Stimulated activated CD8-positive, alpha-beta memory T cell treated with anti-CD3 and anti-CD28 coated beads, Interleukin-12 subunit alpha, Interleukin-12 subunit beta, amount 100 ng/mL, for 1 hour (primary cell): Measurements from ENCODE around the gene CLDN5.

Source experiments
- DNase-seq: peaks from one replicate; pipeline ENCODE4 v3.0.0-alpha.2; 2020; ENCODE audit warnings: low read depth

CLDN5 gene

GRCh38 chr22:19503367-19503766, 20.8 kb downstream of the CLDN5 start:
- DNase-seq: no peak

DNA sequence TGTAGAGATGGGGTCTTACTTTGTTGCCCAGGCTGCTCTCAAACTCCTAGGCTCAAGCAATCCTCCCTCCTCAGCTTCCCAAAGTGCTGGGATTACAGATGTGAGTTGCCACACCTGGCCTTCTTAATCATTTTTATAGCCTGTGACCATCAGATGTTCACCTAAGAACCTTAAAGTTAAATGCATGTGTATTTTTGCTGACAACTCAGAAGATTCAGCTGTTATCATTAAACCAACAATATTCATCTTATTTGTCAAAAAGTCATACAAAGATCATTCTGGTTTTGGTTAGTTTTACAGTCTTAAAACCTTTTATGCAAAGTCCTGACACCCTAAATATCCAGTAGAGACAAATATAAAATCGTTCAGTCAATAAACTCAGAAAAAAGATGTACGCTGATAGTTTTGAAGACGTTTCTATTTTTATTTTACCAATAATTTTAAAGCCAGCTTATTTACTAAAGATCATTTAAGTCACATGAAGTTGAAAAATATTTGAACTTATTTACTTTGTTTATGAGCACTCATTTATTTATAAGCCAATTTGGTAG, 22.2 kb downstream of the CLDN5 start:
- DNase-seq: no peak

GRCh38 chr22:19499880-19500242, 24.3 kb downstream of the CLDN5 start:
- DNase-seq: no peak

DNA sequence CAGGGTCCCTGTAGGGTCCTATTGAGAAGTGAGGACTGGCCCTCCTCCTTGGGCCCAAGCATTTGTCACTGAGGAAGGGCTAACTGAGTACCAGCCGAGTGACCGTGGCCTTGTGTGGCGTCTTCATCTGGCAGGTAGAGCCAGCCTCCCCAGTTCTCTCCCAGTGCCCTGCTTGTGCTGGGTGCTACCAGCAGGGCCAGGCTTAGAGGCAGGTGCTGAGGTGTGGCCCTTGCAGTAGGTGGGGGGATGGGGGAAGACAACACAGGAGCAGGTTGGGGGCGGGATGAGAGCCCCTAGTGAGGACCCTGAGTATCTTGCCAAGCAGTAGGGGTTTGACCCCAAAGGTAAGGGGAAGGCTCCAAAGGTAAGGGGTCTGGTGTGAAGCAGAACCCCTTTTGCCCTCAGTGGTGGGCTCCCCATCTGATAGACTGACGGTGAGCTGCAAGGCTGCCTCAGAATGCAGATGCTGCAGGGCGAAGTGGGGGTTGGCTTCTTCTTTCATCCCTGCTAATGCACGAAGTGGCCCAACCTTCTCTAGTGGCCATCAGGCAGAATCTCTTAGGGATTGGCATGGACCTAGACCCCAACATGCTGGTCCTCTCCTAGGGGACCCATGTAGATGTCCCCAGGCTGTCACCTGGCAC, 24.9 kb downstream of the CLDN5 start:
- DNase-seq: no peak

- DNase-seq: no peak
These were observed 25.4 kb downstream of the CLDN5 start for GRCh38 chr22:19498866-19499190.

GRCh38 chr22:19498154-19498865, 25.9 kb downstream of the CLDN5 start:
- no peak for DNase-seq

GRCh38 chr22:19497245-19497644, 27.0 kb downstream of the CLDN5 start:
- DNase-seq: no peak

DNA sequence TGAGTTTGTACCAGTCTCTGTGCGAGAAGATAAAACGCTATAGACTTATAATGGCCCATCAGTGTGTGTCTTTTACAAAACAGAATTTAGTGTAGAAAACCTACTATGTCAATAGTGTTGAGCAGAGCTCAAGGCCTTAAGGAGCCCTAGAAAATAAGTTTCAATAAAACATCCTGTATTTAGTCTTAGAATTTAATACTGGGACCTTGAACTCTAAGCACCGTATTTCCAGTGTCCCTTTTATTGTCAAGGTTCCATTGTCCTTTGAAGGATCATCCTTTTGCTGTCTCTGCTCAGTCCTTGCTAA, 27.9 kb downstream of the CLDN5 start:
- no peak for DNase-seq

DNA sequence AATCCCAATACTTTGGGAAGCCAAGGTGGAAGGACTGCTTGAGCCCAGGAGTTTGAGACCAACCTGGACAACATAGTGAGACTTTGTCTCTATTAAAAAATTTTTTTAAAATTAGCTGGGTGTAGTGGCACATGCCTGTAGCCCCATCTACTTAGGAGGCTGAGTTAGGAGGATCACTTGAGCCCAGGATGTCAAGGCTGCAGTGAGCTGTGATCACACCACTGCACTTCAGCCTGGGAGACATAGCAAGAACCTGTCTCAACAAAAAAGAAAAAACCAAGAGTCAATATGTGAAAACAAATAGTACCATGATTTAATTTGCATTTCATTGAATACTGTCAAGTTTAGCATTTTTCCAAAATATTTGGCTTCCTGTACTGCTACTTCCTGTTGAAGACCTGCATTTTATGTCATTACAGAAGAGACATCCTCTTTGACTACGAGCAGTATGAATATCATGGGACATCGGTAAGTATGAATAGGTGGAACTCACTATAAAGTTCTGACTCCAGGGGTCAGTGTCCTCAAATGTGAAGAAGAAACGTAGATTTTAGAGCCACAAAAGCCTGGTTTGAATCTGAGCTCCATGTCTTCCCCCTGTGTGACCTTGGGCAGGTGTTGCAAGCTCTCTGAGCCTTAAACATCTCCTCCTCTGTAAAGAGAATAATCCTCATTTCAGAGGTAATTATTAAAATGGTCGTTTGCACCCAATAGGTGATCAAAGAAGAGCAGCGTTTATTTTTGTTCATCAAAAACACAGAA, 28.5 kb downstream of the CLDN5 start:
- no peak for DNase-seq

DNA sequence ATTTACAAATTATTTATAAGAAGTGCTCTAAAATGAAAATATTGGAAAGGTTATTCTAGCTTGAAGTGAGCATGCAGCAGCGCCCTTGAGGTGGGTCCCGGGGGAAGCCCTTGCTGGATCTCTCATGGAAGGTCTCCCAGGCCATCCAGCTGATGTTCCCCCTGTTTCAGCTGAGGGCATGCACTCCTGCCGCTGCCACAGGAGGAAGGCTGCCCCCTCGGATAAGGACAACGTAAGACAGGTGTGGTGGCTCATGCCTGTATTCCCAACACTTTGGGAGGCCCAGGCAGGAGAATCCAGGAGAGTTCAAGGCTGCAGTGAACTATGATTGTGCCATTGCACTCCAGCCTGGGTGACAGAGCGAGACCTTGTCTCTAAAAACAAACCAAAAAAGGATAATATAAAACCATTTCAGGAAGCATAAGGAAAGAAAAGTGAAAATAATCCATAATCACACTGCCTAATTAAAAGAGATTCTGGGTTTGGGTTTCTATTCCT, 29.5 kb downstream of the CLDN5 start:
- no peak for DNase-seq

DNA sequence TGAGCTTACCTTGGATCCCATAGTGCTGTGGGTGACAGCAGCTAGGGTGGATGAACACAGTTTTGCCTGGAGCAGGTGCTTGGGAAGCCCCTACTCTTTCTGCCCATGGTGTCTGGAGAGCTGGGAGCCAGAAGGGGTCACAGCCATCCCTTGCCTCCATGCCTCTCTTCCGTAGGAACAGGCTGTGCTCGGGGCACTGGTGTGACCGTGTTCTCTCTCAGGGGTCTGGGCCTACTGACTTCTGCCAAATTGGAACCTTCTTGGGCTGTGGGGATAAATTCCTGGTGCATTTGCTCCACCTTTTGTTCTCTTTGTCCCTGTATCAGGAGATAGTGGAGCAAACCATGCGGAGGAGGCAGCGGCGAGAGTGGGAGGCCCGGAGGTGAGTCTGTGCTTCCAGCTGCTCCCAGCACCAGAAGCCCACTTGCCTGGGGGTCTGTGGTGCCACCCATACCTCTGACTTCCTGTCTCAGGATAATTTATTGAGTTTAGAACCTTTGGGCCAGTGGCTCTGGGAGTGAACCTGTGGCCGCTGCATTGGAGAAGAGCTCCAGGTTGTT, 30.1 kb downstream of the CLDN5 start:
- DNase-seq: no peak

- no peak for DNase-seq
These were observed 31.6 kb downstream of the CLDN5 start for GRCh38 chr22:19492504-19493174.

GRCh38 chr22:19490628-19491230, 33.5 kb downstream of the CLDN5 start:
- no peak for DNase-seq

DNA sequence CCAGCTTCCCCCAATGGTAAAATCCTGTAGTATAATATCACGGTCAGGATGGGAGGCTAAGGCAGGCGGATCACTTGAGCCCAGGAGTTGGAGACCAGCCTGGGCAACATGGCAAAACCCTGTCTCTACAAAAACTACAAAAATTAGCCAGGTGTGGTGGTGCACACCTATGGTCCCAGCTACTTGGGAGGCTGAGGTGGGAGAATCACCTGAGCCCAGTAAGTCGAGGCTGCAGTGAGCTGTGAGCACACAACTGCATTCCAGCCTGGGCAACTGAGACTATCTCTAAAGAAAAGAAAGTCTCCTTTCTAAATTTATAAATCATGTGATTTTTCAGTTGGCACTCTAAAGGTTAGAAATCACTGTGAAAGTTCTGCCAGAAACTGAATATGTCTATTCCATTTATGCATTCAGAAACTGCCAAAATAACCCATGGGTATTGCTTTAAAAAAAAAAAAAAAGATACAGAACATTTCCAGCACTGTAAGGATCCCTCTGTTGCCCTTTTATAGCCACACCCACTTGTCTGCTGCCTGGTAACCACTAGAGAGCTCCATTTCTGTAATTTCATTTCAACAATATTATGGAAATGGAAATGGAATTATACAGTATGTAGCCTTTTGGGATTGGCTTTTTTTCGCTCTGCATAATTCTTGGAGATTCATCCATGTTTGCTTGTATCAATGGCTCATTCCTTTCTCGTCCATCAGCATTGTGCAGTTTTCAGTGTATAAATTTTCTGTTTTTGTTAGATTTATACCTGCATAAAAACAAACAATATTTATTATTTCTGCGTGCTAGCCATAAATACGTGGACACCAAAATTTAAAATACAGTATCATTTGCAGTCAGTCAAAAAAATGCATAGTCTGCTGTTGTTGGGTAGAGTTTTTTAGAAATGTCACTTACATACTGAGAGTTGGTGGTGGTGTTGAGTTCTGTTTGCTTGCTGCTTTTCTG, 35.0 kb downstream of the CLDN5 start:
- no peak for DNase-seq

GRCh38 chr22:19488285-19488684, 35.9 kb downstream of the CLDN5 start:
- no peak for DNase-seq

GRCh38 chr22:19483481-19484244, 40.5 kb downstream of the CLDN5 start:
- no peak for DNase-seq

DNA sequence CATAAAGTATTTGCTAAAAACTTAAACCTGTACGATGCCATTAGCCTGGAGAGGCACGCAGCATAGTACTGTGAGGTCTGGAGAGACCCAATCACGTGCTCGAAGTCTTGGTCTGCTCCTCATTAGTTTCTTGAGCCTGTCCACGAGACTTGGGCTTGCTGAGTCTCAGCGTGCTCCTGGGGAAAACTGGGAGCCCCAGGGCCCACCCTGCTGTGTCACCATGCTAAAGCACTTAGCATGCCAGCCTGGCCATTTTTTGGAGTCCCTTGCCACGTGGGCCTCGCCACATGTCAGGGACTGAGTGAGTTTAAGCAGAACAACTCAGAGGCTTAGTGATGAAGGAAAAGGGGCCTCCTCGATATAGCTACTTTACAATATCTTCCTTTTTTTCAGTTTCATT, 41.9 kb downstream of the CLDN5 start:
- DNase-seq: no peak

- no peak for DNase-seq
These were observed 43.4 kb downstream of the CLDN5 start for GRCh38 chr22:19480789-19481188.

DNA sequence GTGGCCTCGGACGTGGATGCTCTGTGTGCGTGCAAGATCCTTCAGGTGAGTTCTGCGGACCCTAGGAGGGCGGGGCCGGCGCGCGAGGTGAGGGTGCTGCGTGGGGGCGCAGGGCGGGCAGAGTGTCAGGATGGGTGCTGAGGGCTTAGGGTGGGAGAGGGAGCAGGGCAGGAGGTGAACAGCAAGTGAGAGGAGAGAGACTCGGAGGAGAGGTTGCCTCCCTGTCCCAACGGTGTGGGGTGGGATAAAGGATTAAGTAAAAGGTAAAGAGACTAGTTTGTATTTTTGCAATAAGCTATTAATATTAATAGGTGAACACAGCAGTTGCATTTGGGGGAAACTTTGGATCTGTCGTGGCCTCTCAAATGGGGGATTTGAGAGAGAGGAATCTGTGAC, 44.0 kb downstream of the CLDN5 start:
- DNase-seq: no peak
